HepG2 (cell line): ENCODE measurements around the gene FAM229B.

Experiments used
- HNF4A ChIP-seq: sonication (generic); formaldehyde crosslinking; IDR thresholded peaks from 2 replicates; pipeline ENCODE4 v1.4.0; 2020; ENCODE audit warnings: missing genetic modification reagents
- MAF1 ChIP-seq: sonication (generic); formaldehyde crosslinking; IDR thresholded peaks from 2 replicates; pipeline ENCODE4 v1.5.0; 2020; ENCODE audit warnings: missing genetic modification reagents, borderline replicate concordance
- MED13 ChIP-seq: sonication (generic); formaldehyde crosslinking; IDR thresholded peaks from 2 replicates; pipeline ENCODE4 v1.5.0; 2020; ENCODE audit warnings: missing genetic modification reagents
- MXI1 ChIP-seq: IDR thresholded peaks from 3 replicates; pipeline ENCODE4 v1.6.1; 2012; ENCODE audit warnings: low read depth, low read length, inconsistent platforms, borderline replicate concordance
- POLR2AphosphoS2 ChIP-seq: IDR thresholded peaks from 2 replicates; pipeline ENCODE4 v1.6.1; 2011; ENCODE audit warnings: low read depth, low read length, improper control_type of control experiment
- SIN3B ChIP-seq: fragments of 150-350 bp; IDR thresholded peaks from 2 replicates; pipeline ENCODE4 v1.6.1; 2014; ENCODE audit warnings: low read length

DNA sequence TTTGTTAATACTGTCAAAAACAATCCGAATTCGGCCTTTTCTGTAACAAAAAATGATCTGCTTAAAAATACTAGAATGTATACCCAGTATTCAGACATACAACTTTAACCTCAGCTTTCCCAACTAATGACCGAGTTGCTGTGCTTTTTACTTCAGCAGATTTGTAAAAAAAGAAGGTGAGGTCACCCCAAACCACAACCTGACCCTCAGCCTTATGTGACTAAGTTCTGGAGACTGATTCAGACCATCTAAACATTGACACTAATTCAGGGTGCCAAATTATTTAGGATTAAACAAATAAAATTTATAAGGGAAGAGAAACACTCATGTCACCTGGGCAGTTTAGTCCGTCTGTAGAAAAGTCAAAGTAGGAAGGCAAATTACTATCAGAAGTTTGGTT, 25.8 kb upstream of the FAM229B start:
- TF ChIP-seq MED13 (no peak), POLR2AphosphoS2 (no peak), HNF4A (CRISPR knock-in tag) (no peak), SIN3B (no peak), MXI1 (no peak), MAF1 (CRISPR knock-in tag) (no peak)
